HepG2 (cell line): Measurements from ENCODE around the gene PAEP. TPM values are rescaled to one million over a fixed set of nuclear protein-coding genes. Genes with fewer than 3 reads are reported as not detected.
A peak's percentile ranks its signal among the peaks of the same experiment; 100 is the strongest.

Experiments
- ATAC-seq: fragments of 200-7000 bp; cut with Tn5 transposase; 3 replicates; pipeline ENCODE4 v1.9.1; 2020; ENCODE audit warnings: mild to moderate bottlenecking, moderate library complexity
- BruUV-seq: library from RNA; stranded (reverse); fragments of 400-500 nt; replicated peaks from 2 replicates; lab custom pipeline; 2021; lab: Mats Ljungman, UMichigan
- CTCF ChIA-PET: fragments of 300-600 bp; formaldehyde crosslinking; extraction: SDS; loops from one replicate; lab custom pipeline; 2021; ENCODE audit warnings: low total read pairs, inconsistent platforms, low intra/inter-chr PET ratio; lab: Yijun Ruan, JAX
- POLR2A ChIA-PET: fragments of 350-600 bp; sonication (Branson Sonifier 250); formaldehyde crosslinking; loops from one replicate; lab custom pipeline; 2020; ENCODE audit warnings: antibody characterized with exemption, inconsistent platforms; lab: Yijun Ruan, JAX
- DNase-seq: peaks from one replicate; pipeline ENCODE4 v3.0.0-alpha.2; 2015; ENCODE audit warnings: low spot score
- FAIRE-seq: peaks from 3 replicates; lab custom pipeline; 2011; peaks lifted over from hg19 to GRCh38; lab: Jason Lieb, UNC
- H2AFZ ChIP-seq: one replicate; pipeline ENCODE4 v1.6.1; 2011; ENCODE audit warnings: low read length, inconsistent platforms
- H3K27ac ChIP-seq: fragments of 300-600 bp; 3 replicates; pipeline ENCODE4 v1.8.0; 2011; ENCODE audit warnings: mixed run types, mild to moderate bottlenecking, mixed read lengths, low read length, inconsistent platforms; ENCODE audit not compliant: insufficient read depth; ENCODE audit errors: extremely low read length
- H3K27me3 ChIP-seq, 2 experiments: fragments of 200-600 bp in 1 of 2; 2 replicates in 1 of 2; 3 replicates in 1 of 2; pipeline versions ENCODE4 v1.6.0 to v1.8.0; 2011; ENCODE audit warnings: low read length in 2 of 2, mild to moderate bottlenecking in 2 of 2, moderate library complexity in 2 of 2, inconsistent platforms in 1 of 2; ENCODE audit not compliant: insufficient read depth in 2 of 2, control insufficient read depth in 1 of 2
- H3K36me3 ChIP-seq, 2 experiments: fragments of 200-600 bp in 1 of 2; replicated peaks in 1 of 2; 2 replicates in 1 of 2; 3 replicates in 1 of 2; pipeline versions ENCODE4 v1.5.1 to v1.8.0; 2011; ENCODE audit warnings: low read length in 2 of 2, inconsistent platforms in 1 of 2; ENCODE audit not compliant: insufficient read depth in 2 of 2, control insufficient read depth in 1 of 2
- H3K4me1 ChIP-seq: 2 replicates; pipeline ENCODE4 v1.5.1; 2012; ENCODE audit warnings: low read length, inconsistent platforms; ENCODE audit not compliant: insufficient read depth
- H3K4me2 ChIP-seq: 2 replicates; pipeline ENCODE4 v1.6.0; 2011; ENCODE audit warnings: low read depth, low read length, inconsistent platforms
- H3K4me3 ChIP-seq, 3 experiments: fragments of 200-600 bp in 1 of 3; sonication (generic), shearing (Covaris generic) in 1 of 3; replicated peaks in 1 of 3; 2 replicates each; pipeline ENCODE4 v1.5.1; 2011 to 2016; ENCODE audit warnings: low read length in 3 of 3, inconsistent platforms in 2 of 3, low read depth in 2 of 3, mild to moderate bottlenecking in 2 of 3, control low read depth in 1 of 3, mixed read lengths in 1 of 3; ENCODE audit not compliant: insufficient read depth in 1 of 3
- H3K79me2 ChIP-seq: one replicate; pipeline ENCODE4 v1.6.1; 2011; ENCODE audit warnings: low read length, inconsistent platforms; ENCODE audit not compliant: insufficient read depth
- H3K9ac ChIP-seq: 2 replicates; pipeline ENCODE4 v1.6.0; 2011; ENCODE audit warnings: mild to moderate bottlenecking, low read depth, low read length, inconsistent platforms; ENCODE audit not compliant: insufficient read depth
- H3K9me3 ChIP-seq: 2 replicates; pipeline ENCODE4 v1.5.1; 2012; ENCODE audit warnings: mild to moderate bottlenecking, low read length
- H4K20me1 ChIP-seq: 2 replicates; pipeline ENCODE4 v1.6.0; 2011; ENCODE audit warnings: inconsistent platforms, mild to moderate bottlenecking, low read length, moderate library complexity; ENCODE audit not compliant: insufficient read depth
- BORCS8-MEF2B ChIP-seq: sonication (generic); formaldehyde crosslinking; IDR thresholded peaks from 2 replicates; pipeline ENCODE4 v1.8.0; 2022; ENCODE audit warnings: mild to moderate bottlenecking, missing genetic modification reagents
- CBFB ChIP-seq: sonication (generic); formaldehyde crosslinking; IDR thresholded peaks from 2 replicates; pipeline ENCODE4 v1.4.0; 2020; ENCODE audit warnings: missing genetic modification reagents
- DMTF1 ChIP-seq: sonication (generic); formaldehyde crosslinking; IDR thresholded peaks from 2 replicates; pipeline ENCODE4 v1.4.0; 2020; ENCODE audit warnings: mild to moderate bottlenecking, missing genetic modification reagents
- HOXA9 ChIP-seq: sonication (generic); formaldehyde crosslinking; IDR thresholded peaks from 2 replicates; pipeline ENCODE4 v1.8.1; 2022; ENCODE audit warnings: missing genetic modification reagents, mild to moderate bottlenecking, moderate library complexity, borderline replicate concordance
- NPAS2 ChIP-seq: sonication (generic); formaldehyde crosslinking; IDR thresholded peaks from 2 replicates; pipeline ENCODE4 v1.8.0; 2022; ENCODE audit warnings: mild to moderate bottlenecking, missing genetic modification reagents, borderline replicate concordance
- NR2F1 ChIP-seq, 2 experiments: fragments of 450-650 bp in 1 of 2; formaldehyde crosslinking in 1 of 2; IDR thresholded peaks; 2 replicates each; pipeline versions ENCODE4 v1.5.0 to v1.6.1; 2016 to 2020; ENCODE audit warnings: mild to moderate bottlenecking in 1 of 2, missing compliant biosample characterization in 1 of 2, missing genetic modification reagents in 1 of 2, moderate library complexity in 1 of 2
- NR2F6 ChIP-seq, 2 experiments: IDR thresholded peaks; 2 replicates each; pipeline ENCODE4 v1.6.1; 2016; ENCODE audit warnings: antibody characterized with exemption in 1 of 2, mild to moderate bottlenecking in 1 of 2
- POLR2A ChIP-seq, 2 experiments: IDR thresholded peaks; 2 replicates each; pipeline ENCODE4 v1.6.1; 2011; ENCODE audit warnings: low read depth in 2 of 2, low read length in 2 of 2, mild to moderate bottlenecking in 1 of 2, moderate library complexity in 1 of 2; ENCODE audit not compliant: insufficient read depth in 1 of 2
- RAD21 ChIP-seq: fragments of 450-650 bp; formaldehyde crosslinking; IDR thresholded peaks from 2 replicates; pipeline ENCODE4 v1.5.0; 2020; ENCODE audit warnings: mild to moderate bottlenecking
- RXRB ChIP-seq: IDR thresholded peaks from 2 replicates; pipeline ENCODE4 v1.6.1; 2016; ENCODE audit warnings: borderline replicate concordance, missing genetic modification reagents, missing compliant biosample characterization
- TP53 ChIP-seq: sonication (generic); formaldehyde crosslinking; conservative IDR thresholded peaks from 2 replicates; pipeline ENCODE4 v1.4.0; 2020; ENCODE audit warnings: missing genetic modification reagents
- ZNF232 ChIP-seq: sonication (generic); formaldehyde crosslinking; IDR thresholded peaks from 2 replicates; pipeline ENCODE4 v1.4.0; 2020; ENCODE audit warnings: missing genetic modification reagents, borderline replicate concordance
- ZNF264 ChIP-seq: sonication (generic); formaldehyde crosslinking; IDR thresholded peaks from 2 replicates; pipeline ENCODE4 v1.4.0; 2020; ENCODE audit warnings: missing genetic modification reagents
- ZNF30 ChIP-seq: sonication (generic); formaldehyde crosslinking; IDR thresholded peaks from 2 replicates; pipeline ENCODE4 v1.5.0; 2020; ENCODE audit warnings: mild to moderate bottlenecking, missing genetic modification reagents
- ZNF430 ChIP-seq: sonication (generic); formaldehyde crosslinking; IDR thresholded peaks from 2 replicates; pipeline ENCODE4 v1.9.0; 2021; ENCODE audit warnings: mild to moderate bottlenecking, missing genetic modification reagents
- ZNF441 ChIP-seq: sonication (generic); formaldehyde crosslinking; IDR thresholded peaks from 2 replicates; pipeline ENCODE4 v1.7.0; 2021; ENCODE audit warnings: missing genetic modification reagents, borderline replicate concordance
- ZNF552 ChIP-seq: sonication (generic); formaldehyde crosslinking; IDR thresholded peaks from 2 replicates; pipeline ENCODE4 v1.9.0; 2022; ENCODE audit warnings: missing genetic modification reagents, mild to moderate bottlenecking, borderline replicate concordance
- ZNF703 ChIP-seq: sonication (generic); formaldehyde crosslinking; IDR thresholded peaks from 2 replicates; pipeline ENCODE4 v1.5.1; 2020; ENCODE audit warnings: missing genetic modification reagents, mild to moderate bottlenecking, moderate library complexity, borderline replicate concordance
- WGBS: methylation state at CpG from one replicate; pipeline ENCODE4 v1.1.6; 2017; ENCODE audit warnings: low lambda C conversion rate; 5-methylcytosine and 5-hydroxymethylcytosine counted together
- in situ Hi-C: cut with HindIII; loops from 2 replicates; pipeline ENCODE4 v1.10.0; 2017; ENCODE audit warnings: low pct_unique_long_range_greater_than_20kb; ENCODE audit not compliant: extremely low pct_ligation_motif_present
- intact Hi-C: fragments of 100-400 bp; cut with micrococcal nuclease; formaldehyde crosslinking; loops from one replicate; pipeline ENCODE4 v1.10.0; 2022; ENCODE audit not compliant: unreplicated experiment
- polyA plus RNA-seq, 8 experiments: library from polyadenylated mRNA; depleted of rRNA in 3 of 8; stranded (reverse) in 7 of 8; unstranded in 1 of 8; fragments of >200 nt; fragmentation: Illumina TruSeq in 4 of 8; extraction: Trizol in 4 of 8; gene quantifications; 2 replicates each; pipeline versions ENCODE4 v1.2.1 to v1.2.3, GENCODE V29; 2011 to 2016; ENCODE audit warnings: low read depth in 4 of 8, missing spikeins in 1 of 8, mixed read lengths in 1 of 8; ENCODE audit not compliant: insufficient read depth in 1 of 8
- total RNA-seq, 5 experiments: library from RNA; depleted of rRNA; stranded (reverse); fragments of >200 nt; fragmentation: Illumina TruSeq; extraction: Trizol; gene quantifications; 2 replicates each; pipeline ENCODE4 v1.2.3, GENCODE V29; 2016; ENCODE audit warnings: low read depth in 1 of 5

PAEP gene
- total and polyA plus RNA-seq, 2 of the 13 experiments (the other 11 are each of a cell fraction or from before 2014, with no cell fraction given) = 0.75 to 10.8 TPM

GRCh38 chr9:135582966-135583687, 21.6 kb downstream of the PAEP start:
- FAIRE-seq = no peak
- H3K4me3 ChIP-seq = no peak overlapping the region
- ChIA-PET POLR2A (no interaction called here), CTCF (no interaction called here)
- intact Hi-C loops (no loop called here), in situ Hi-C loops (no loop called here)
- H3K9ac ChIP-seq = no peak overlapping the region
- H3K9me3 ChIP-seq = no peaks in the 10 kb centered on the region
- WGBS = 4% methylated on average over 4 of the region's 19 CpGs
- H3K4me2 ChIP-seq = no peak overlapping the region
- peaks cover 1 to 51% of the 10 kb centered on the region in 2 experiments; a peak in 3 of 5 replicates for H3K27me3 ChIP-seq
- no peak overlapping the region for H3K27ac ChIP-seq
- no peak for ATAC-seq
- DNase-seq = no peak
- H3K4me1 ChIP-seq = no peaks in the 10 kb centered on the region
- H3K36me3 ChIP-seq = no peaks in the 10 kb centered on the region
- no peak overlapping the region for H2AFZ ChIP-seq
- TF ChIP-seq NR2F1 (CRISPR knock-in tag; IDR thresholded peaks at IDR 0.05) = 0 out of 4 replicates have a peak, but pooled peaks have one; percentile 17 to 22
- no peak for TF ChIP-seq RAD21 (CRISPR knock-in tag)
- no peak for TF ChIP-seq NR2F6 (IDR thresholded peaks at IDR 0.05)
- TF ChIP-seq NR2F6 (CRISPR knock-in tag; IDR thresholded peaks at IDR 0.05) = 0 out of 2 replicates have a peak, but pooled peaks have one; percentile 9
- BruUV-seq = no TSS peak
- no peaks in the 10 kb centered on the region for H4K20me1 ChIP-seq
- H3K79me2 ChIP-seq = no peaks in the 10 kb centered on the region

GRCh38 chr9:135583688-135584011, 22.1 kb downstream of the PAEP start:
- Histone ChIP-seq H3K27ac (no peak overlapping the region), H3K4me2 (no peak overlapping the region), H3K27me3 (peaks cover 1 to 51% of the 10 kb centered on the region in 2 experiments; a peak in 3 of 5 replicates), H2AFZ (no peak overlapping the region), H4K20me1 (no peaks in the 10 kb centered on the region), H3K4me3 (no peak overlapping the region), H3K79me2 (no peaks in the 10 kb centered on the region), H3K9me3 (no peaks in the 10 kb centered on the region), H3K4me1 (no peaks in the 10 kb centered on the region), H3K36me3 (no peaks in the 10 kb centered on the region), H3K9ac (no peak overlapping the region)
- BruUV-seq = no TSS peak
- CTCF ChIA-PET = no interaction called here
- FAIRE-seq = no peak
- 71% methylated on average over 1 of the region's 16 CpGs for WGBS
- in situ Hi-C loops = no loop called here
- intact Hi-C loops = no loop called here
- no peak for DNase-seq
- ATAC-seq = no peak
- POLR2A ChIA-PET = no interaction called here
- TF ChIP-seq ZNF703 (no peak), ZNF441 (no peak), HOXA9 (no peak), ZNF552 (no peak), ZNF30 (CRISPR knock-in tag) (no peak), ZNF264 (CRISPR knock-in tag) (no peak), BORCS8-MEF2B (no peak), TP53 (CRISPR knock-in tag) (no peak), DMTF1 (no peak), NPAS2 (CRISPR knock-in tag) (no peak), ZNF232 (no peak), RXRB (no peak), ZNF430 (CRISPR knock-in tag) (no peak), CBFB (no peak), POLR2A (IDR thresholded peaks at IDR 0.05; ENCODE audit: insufficient read depth in 1 of 2, low read depth in 2 of 2, low read length in 2 of 2) (no peak)
